Measurements from ENCODE around the gene CRKL.

The CRKL gene, protein sequence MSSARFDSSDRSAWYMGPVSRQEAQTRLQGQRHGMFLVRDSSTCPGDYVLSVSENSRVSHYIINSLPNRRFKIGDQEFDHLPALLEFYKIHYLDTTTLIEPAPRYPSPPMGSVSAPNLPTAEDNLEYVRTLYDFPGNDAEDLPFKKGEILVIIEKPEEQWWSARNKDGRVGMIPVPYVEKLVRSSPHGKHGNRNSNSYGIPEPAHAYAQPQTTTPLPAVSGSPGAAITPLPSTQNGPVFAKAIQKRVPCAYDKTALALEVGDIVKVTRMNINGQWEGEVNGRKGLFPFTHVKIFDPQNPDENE

DNA sequence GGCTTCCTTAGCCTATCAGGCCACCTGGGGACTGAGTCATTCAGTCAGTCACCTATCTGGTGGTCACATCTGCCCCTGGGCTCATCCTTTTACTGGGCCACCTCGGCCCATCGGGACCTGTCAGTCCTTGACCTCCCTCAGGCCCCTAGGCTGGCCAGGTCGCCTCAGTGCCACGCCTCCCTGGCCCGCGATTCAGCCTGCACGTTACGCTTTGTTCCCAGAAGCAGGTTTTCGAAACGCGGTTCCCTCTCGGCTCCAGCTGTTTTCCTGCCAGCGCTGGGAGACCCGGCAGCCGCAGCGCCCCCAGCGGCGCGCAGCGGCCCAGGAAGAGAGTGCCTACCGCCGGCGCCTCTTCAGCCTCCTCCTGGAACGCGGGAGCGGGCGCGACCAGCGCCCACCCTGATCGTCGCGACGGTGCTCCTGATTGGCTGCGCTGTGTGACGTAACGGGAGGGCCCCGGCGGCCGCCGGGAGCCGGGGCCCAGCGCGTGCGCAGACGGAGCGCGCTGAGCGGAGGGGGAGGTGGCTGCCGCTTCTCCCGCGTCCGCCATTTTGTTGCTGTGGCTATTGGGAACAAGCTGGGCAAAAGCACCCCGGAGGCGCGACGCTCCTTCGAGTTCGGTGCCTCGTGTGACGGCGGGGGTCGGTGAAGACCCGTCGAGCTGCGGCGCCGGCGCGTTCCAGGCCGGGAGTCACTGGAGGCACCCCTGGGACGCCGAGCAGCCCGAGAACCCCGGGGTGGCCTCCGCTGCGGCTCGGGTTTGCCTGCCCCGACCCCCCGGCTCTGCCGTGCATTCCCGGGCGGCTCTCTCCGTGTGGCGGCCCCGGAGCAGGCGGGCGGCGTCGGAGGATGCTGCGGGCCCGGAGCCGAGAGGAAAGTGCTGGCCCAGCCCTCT is at the start of gene CRKL:
CRKL (plus strand) TSS at position 492 of the 895 bp plus-strand sequence. CDS start 528 bp downstream, outside the sequence.
- Histone ChIP-seq H3K4me2 (ENCODE audit: low read length) (peak within 1 kb of the TSS; percentile 94), H3K9ac (peak within 1 kb of the TSS; percentile 28), H3K4me1 (no peaks in the 10 kb centered on the region), H3K27me3 (ENCODE audit: control insufficient read depth, insufficient read depth, low read length) (no peaks in the 10 kb centered on the region), H2AFZ (peak within 1 kb of the TSS; percentile 69), H3K27ac (peak within 1 kb of the TSS; percentile 87), H3K4me3 (ENCODE audit: low read depth, low read length) (peak within 1 kb of the TSS; percentile 93), H3K79me2 (peaks cover 9% of the 10 kb centered on the region), H3K36me3 (ENCODE audit: control insufficient read depth, insufficient read depth, low read length) (no peaks in the 10 kb centered on the region), H3K9me3 (ENCODE audit: control insufficient read depth, low read length) (no peaks in the 10 kb centered on the region)
- TF ChIP-seq, protein P1, sequence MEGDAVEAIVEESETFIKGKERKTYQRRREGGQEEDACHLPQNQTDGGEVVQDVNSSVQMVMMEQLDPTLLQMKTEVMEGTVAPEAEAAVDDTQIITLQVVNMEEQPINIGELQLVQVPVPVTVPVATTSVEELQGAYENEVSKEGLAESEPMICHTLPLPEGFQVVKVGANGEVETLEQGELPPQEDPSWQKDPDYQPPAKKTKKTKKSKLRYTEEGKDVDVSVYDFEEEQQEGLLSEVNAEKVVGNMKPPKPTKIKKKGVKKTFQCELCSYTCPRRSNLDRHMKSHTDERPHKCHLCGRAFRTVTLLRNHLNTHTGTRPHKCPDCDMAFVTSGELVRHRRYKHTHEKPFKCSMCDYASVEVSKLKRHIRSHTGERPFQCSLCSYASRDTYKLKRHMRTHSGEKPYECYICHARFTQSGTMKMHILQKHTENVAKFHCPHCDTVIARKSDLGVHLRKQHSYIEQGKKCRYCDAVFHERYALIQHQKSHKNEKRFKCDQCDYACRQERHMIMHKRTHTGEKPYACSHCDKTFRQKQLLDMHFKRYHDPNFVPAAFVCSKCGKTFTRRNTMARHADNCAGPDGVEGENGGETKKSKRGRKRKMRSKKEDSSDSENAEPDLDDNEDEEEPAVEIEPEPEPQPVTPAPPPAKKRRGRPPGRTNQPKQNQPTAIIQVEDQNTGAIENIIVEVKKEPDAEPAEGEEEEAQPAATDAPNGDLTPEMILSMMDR (IDR thresholded peaks at IDR 0.05) = peak; percentile 88

DNA sequence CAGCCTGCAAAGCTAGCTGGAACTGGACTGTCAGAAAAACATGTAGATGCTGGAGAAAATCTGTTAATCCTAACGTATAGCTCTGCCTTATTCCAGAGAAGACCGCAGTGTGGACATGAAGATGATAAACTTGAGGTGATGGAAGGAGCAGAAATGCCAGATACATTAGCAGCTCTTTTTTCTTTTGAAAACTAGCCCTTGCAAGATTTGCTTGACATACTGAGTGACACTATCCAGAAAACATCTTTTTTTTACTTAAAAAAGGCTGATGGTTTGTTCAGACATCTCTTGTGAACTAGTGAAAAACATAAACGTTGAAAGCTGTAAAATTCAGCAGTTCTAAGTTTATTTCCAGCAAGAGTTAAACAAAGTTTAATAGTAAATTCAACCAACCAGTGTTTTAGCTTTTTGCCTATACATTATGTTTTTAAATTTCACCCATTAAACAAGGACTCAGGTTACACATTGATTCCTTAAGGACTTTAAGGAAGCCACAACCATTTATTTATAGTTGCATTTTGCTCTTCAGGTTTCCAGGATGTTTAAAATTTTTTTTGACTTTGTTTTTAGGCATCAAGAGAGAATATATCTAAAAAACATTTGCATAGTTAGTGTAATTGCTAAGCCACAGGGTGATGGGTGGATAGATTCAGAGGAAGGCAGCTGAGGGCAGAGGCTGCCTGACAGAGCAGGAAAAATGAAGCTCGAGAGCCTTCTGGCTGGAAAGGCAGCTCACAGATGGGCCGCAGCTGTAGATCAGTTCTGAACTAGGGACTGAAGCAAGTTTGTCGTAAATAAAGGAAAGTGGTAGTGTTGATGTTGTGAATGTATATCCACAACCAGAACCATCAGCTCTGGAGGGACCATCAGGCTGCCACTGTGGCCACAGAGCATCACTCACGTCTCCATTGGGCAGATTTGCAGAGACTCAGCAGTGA is 48.9 kb upstream of the CRKL start:
- H2AFZ ChIP-seq = no peak overlapping the region
- H3K27ac ChIP-seq = peak overlapping the region; percentile 56
- no peak overlapping the region for H3K4me2 ChIP-seq (ENCODE audit: low read length)
- H3K9ac ChIP-seq = no peak overlapping the region
- H3K79me2 ChIP-seq = no peaks in the 10 kb centered on the region
- H3K36me3 ChIP-seq (ENCODE audit: control insufficient read depth, insufficient read depth, low read length) = no peaks in the 10 kb centered on the region
- TF ChIP-seq, protein P1 (IDR thresholded peaks at IDR 0.05) = no peak
- no peaks in the 10 kb centered on the region for H3K9me3 ChIP-seq (ENCODE audit: control insufficient read depth, low read length)
- H3K4me1 ChIP-seq = no peaks in the 10 kb centered on the region
- H3K27me3 ChIP-seq (ENCODE audit: control insufficient read depth, insufficient read depth, low read length) = no peaks in the 10 kb centered on the region
- H3K4me3 ChIP-seq (ENCODE audit: low read depth, low read length) = no peak overlapping the region

DNA sequence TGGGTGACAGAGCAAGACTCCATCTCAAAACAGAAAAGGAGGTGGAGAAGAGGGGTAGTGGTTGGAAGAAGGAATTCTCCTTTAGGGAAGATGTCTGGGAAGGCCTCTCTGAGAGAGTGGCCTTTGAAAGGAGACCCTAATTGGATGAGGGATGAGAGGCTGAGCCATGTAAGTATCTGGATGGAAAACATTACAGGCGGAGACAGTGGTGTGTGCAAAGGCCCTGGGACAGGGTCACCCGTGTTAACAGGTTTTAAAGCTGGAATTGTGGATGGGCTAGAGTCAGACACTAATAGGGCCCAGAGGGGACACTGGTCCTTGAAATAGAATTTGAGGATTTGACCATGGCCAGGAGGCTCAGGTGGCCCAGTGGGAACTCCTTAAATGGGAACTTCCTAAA is 48.0 kb upstream of the CRKL start:
- TF ChIP-seq, protein P1 (IDR thresholded peaks at IDR 0.05) = no peak
- H3K4me3 ChIP-seq (ENCODE audit: low read depth, low read length) = no peak overlapping the region
- H3K9me3 ChIP-seq (ENCODE audit: control insufficient read depth, low read length) = no peaks in the 10 kb centered on the region
- H3K9ac ChIP-seq = no peak overlapping the region
- no peaks in the 10 kb centered on the region for H3K4me1 ChIP-seq
- H2AFZ ChIP-seq = no peak overlapping the region
- no peak overlapping the region for H3K27ac ChIP-seq
- H3K27me3 ChIP-seq (ENCODE audit: control insufficient read depth, insufficient read depth, low read length) = no peaks in the 10 kb centered on the region
- H3K36me3 ChIP-seq (ENCODE audit: control insufficient read depth, insufficient read depth, low read length) = no peaks in the 10 kb centered on the region
- H3K4me2 ChIP-seq (ENCODE audit: low read length) = no peak overlapping the region
- H3K79me2 ChIP-seq = no peaks in the 10 kb centered on the region

DNA sequence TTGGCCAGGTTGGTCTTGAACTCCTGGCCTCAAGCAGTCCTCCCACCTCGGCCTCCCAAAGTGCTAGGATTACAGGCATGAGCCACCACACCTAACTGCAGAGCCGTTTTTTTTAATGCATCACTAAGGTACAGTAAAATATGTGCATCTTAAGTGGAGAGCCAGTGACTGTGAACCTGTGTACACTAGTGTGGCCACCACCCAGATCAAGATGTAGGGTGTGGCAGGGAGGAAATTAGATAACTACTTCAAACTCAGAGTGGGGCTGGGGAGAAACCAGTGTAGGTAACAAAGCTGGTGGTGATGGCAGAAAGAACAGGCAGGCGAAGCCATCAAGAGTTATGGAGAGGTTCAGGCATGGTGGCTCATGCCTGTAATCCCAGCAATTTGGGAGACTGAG is 44.0 kb upstream of the CRKL start:
- Histone ChIP-seq H3K9me3 (ENCODE audit: control insufficient read depth, low read length) (no peaks in the 10 kb centered on the region), H3K9ac (no peak overlapping the region), H3K27ac (no peak overlapping the region), H3K36me3 (ENCODE audit: control insufficient read depth, insufficient read depth, low read length) (no peaks in the 10 kb centered on the region), H2AFZ (no peak overlapping the region), H3K4me1 (no peaks in the 10 kb centered on the region), H3K4me2 (ENCODE audit: low read length) (no peak overlapping the region), H3K4me3 (ENCODE audit: low read depth, low read length) (no peak overlapping the region), H3K27me3 (ENCODE audit: control insufficient read depth, insufficient read depth, low read length) (no peaks in the 10 kb centered on the region), H3K79me2 (no peaks in the 10 kb centered on the region)
- TF ChIP-seq, protein P1 (IDR thresholded peaks at IDR 0.05) = no peak

Data from parathyroid adenoma (tissue), 2 donors.